GM18909 (cell line): ENCODE results near the gene SSTR4.

ENCODE experiments used
- ATAC-seq: cut with Tn5 transposase; IDR thresholded peaks from one replicate; pipeline ENCODE4 v1.9.1; 2021; ENCODE audit warnings: mild to moderate bottlenecking; ENCODE audit not compliant: unreplicated experiment, poor library complexity

The SSTR4 gene

GRCh38 chr20:23061734-23062561 is 26.8 kb downstream of the SSTR4 start:
- ATAC-seq, result no peak

GRCh38 chr20:23062632-23063031 is 27.5 kb downstream of the SSTR4 start:
- no peak for ATAC-seq

GRCh38 chr20:23063168-23063567 is 28.1 kb downstream of the SSTR4 start:
- ATAC-seq, result no peak

GRCh38 chr20:23063581-23063980 is 28.5 kb downstream of the SSTR4 start:
- no peak for ATAC-seq

- no peak for ATAC-seq
Observed at GRCh38 chr20:23065266-23066201, 30.4 kb downstream of the SSTR4 start.

- no peak for ATAC-seq
Observed at GRCh38 chr20:23066772-23067171, 31.7 kb downstream of the SSTR4 start.

- no peak for ATAC-seq
Observed at GRCh38 chr20:23068283-23068682, 33.2 kb downstream of the SSTR4 start.

- ATAC-seq, result no peak
Observed at GRCh38 chr20:23069108-23069507, 34.0 kb downstream of the SSTR4 start.

GRCh38 chr20:23071398-23071797 is 36.3 kb downstream of the SSTR4 start:
- ATAC-seq, result no peak

- ATAC-seq, result no peak
Observed at GRCh38 chr20:23071996-23072395, 36.9 kb downstream of the SSTR4 start.

- no peak for ATAC-seq
Observed at GRCh38 chr20:23072892-23073586, 37.9 kb downstream of the SSTR4 start.

- ATAC-seq, result no peak
Observed at GRCh38 chr20:23074052-23074451, 38.9 kb downstream of the SSTR4 start.

- no peak for ATAC-seq
Observed at GRCh38 chr20:23077277-23077676, 42.2 kb downstream of the SSTR4 start.

- ATAC-seq, result no peak
Observed at GRCh38 chr20:23078351-23079015, 43.4 kb downstream of the SSTR4 start.

- no peak for ATAC-seq
Observed at GRCh38 chr20:23079016-23079351, 43.9 kb downstream of the SSTR4 start.

GRCh38 chr20:23079926-23080325 is 44.8 kb downstream of the SSTR4 start:
- no peak for ATAC-seq

GRCh38 chr20:23080521-23080920 is 45.4 kb downstream of the SSTR4 start:
- no peak for ATAC-seq

- no peak for ATAC-seq
Observed at GRCh38 chr20:23081263-23081819, 46.2 kb downstream of the SSTR4 start.

- no peak for ATAC-seq
Observed at GRCh38 chr20:23082846-23083552, 47.9 kb downstream of the SSTR4 start.
